ENCODE measurements around the gene HECTD4.

DNA sequence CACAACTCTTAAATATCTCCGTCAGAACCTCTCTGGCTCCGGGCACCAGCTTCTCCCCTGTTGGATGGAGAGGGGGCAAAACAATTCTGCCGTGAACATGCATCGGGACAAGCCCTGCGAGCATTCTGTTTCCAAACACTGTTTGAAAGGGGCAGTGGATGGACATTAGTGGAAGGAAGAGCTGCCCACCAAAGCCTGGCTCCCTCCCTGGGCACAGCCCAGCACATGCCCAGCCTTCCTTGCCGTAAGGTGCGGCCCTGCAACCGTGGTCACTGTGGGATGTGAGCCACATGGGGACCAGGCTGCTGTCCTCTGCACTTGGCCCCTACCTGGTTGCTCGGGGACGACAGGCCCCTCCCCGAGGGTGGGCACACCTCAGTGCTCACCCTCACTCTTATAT, 202.9 kb downstream of the HECTD4 start:
- TF ChIP-seq, protein P1, sequence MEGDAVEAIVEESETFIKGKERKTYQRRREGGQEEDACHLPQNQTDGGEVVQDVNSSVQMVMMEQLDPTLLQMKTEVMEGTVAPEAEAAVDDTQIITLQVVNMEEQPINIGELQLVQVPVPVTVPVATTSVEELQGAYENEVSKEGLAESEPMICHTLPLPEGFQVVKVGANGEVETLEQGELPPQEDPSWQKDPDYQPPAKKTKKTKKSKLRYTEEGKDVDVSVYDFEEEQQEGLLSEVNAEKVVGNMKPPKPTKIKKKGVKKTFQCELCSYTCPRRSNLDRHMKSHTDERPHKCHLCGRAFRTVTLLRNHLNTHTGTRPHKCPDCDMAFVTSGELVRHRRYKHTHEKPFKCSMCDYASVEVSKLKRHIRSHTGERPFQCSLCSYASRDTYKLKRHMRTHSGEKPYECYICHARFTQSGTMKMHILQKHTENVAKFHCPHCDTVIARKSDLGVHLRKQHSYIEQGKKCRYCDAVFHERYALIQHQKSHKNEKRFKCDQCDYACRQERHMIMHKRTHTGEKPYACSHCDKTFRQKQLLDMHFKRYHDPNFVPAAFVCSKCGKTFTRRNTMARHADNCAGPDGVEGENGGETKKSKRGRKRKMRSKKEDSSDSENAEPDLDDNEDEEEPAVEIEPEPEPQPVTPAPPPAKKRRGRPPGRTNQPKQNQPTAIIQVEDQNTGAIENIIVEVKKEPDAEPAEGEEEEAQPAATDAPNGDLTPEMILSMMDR (conservative IDR thresholded peaks at IDR 0.05; ENCODE audit: low read depth in 2 of 2): no peak
- TF ChIP-seq, protein P2, sequence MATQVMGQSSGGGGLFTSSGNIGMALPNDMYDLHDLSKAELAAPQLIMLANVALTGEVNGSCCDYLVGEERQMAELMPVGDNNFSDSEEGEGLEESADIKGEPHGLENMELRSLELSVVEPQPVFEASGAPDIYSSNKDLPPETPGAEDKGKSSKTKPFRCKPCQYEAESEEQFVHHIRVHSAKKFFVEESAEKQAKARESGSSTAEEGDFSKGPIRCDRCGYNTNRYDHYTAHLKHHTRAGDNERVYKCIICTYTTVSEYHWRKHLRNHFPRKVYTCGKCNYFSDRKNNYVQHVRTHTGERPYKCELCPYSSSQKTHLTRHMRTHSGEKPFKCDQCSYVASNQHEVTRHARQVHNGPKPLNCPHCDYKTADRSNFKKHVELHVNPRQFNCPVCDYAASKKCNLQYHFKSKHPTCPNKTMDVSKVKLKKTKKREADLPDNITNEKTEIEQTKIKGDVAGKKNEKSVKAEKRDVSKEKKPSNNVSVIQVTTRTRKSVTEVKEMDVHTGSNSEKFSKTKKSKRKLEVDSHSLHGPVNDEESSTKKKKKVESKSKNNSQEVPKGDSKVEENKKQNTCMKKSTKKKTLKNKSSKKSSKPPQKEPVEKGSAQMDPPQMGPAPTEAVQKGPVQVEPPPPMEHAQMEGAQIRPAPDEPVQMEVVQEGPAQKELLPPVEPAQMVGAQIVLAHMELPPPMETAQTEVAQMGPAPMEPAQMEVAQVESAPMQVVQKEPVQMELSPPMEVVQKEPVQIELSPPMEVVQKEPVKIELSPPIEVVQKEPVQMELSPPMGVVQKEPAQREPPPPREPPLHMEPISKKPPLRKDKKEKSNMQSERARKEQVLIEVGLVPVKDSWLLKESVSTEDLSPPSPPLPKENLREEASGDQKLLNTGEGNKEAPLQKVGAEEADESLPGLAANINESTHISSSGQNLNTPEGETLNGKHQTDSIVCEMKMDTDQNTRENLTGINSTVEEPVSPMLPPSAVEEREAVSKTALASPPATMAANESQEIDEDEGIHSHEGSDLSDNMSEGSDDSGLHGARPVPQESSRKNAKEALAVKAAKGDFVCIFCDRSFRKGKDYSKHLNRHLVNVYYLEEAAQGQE (IDR thresholded peaks at IDR 0.05; ENCODE audit: unreplicated experiment): no peak
- TF ChIP-seq EZH2phosphoT487 (IDR thresholded peaks at IDR 0.05; ENCODE audit: unreplicated experiment) (no peak), POLR2AphosphoS5 (IDR thresholded peaks at IDR 0.05; ENCODE audit: low read depth) (no peak), JUNB (IDR thresholded peaks at IDR 0.05; ENCODE audit: unreplicated experiment) (no peak), EZH2 (IDR thresholded peaks at IDR 0.05; ENCODE audit: low read depth, unreplicated experiment) (no peak), NANOG (IDR thresholded peaks at IDR 0.05; ENCODE audit: borderline replicate concordance) (no peak), STAT1 (IDR thresholded peaks at IDR 0.05; ENCODE audit: unreplicated experiment) (no peak), CREB1 (CRISPR knock-in tag; IDR thresholded peaks at IDR 0.05; ENCODE audit: low read depth) (no peak), ZNF331 (CRISPR knock-in tag; IDR thresholded peaks at IDR 0.05; ENCODE audit: low read depth) (no peak), ZNF114 (CRISPR knock-in tag; IDR thresholded peaks at IDR 0.05) (no peak)
- TF ChIP-seq, protein P3, sequence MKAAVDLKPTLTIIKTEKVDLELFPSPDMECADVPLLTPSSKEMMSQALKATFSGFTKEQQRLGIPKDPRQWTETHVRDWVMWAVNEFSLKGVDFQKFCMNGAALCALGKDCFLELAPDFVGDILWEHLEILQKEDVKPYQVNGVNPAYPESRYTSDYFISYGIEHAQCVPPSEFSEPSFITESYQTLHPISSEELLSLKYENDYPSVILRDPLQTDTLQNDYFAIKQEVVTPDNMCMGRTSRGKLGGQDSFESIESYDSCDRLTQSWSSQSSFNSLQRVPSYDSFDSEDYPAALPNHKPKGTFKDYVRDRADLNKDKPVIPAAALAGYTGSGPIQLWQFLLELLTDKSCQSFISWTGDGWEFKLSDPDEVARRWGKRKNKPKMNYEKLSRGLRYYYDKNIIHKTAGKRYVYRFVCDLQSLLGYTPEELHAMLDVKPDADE (IDR thresholded peaks at IDR 0.05): no peak

Measured in GM23338 (cell line).